Activated T-cell treated with anti-CD3 and anti-CD28 coated beads, Interleukin-2, amount 50 U/mL, for 4 hours (primary cell): Measurements from ENCODE around the gene PITPNC1. TPM values are rescaled to one million over a fixed set of nuclear protein-coding genes. Genes with fewer than 3 reads are reported as not detected.
"Not testable (repeated sequence)": the region's sequence is repeated elsewhere in the genome, so short reads cannot be mapped to it uniquely, and the experiment has no call there.

Experiments used
- ATAC-seq, 2 donors: fragments of 200-7000 bp; cut with Tn5 transposase; one replicate each; pipeline ENCODE4 v1.10.0; 2021
- DNase-seq: peaks from one replicate; pipeline ENCODE4 v3.0.0-alpha.2; 2020
- H3K27me3 Mint-ChIP-seq: one replicate; pipeline ENCODE4 v1.8.0; 2021; ENCODE audit warnings: low read depth, mixed read lengths
- H3K36me3 Mint-ChIP-seq: one replicate; pipeline ENCODE4 v1.8.0; 2022; ENCODE audit warnings: mixed read lengths; ENCODE audit not compliant: insufficient read depth
- H3K4me1 Mint-ChIP-seq: one replicate; pipeline ENCODE4 v1.8.0; 2021; ENCODE audit warnings: low read depth, mixed read lengths
- H3K4me3 Mint-ChIP-seq: one replicate; pipeline ENCODE4 v1.8.0; 2021; ENCODE audit warnings: mild to moderate bottlenecking, moderate library complexity, mixed read lengths
- H3K9me3 Mint-ChIP-seq: one replicate; pipeline ENCODE4 v1.8.0; 2021; ENCODE audit warnings: mixed read lengths
- total RNA-seq, 3 donors: library from RNA; stranded (reverse); gene quantifications; one replicate each; pipeline ENCODE4 v1.2.1, GENCODE V29; 2021

Gene PITPNC1
- total RNA-seq, 3 donors from 2014 or later: 14.3 to 28.0 (median 19.7) TPM

DNA sequence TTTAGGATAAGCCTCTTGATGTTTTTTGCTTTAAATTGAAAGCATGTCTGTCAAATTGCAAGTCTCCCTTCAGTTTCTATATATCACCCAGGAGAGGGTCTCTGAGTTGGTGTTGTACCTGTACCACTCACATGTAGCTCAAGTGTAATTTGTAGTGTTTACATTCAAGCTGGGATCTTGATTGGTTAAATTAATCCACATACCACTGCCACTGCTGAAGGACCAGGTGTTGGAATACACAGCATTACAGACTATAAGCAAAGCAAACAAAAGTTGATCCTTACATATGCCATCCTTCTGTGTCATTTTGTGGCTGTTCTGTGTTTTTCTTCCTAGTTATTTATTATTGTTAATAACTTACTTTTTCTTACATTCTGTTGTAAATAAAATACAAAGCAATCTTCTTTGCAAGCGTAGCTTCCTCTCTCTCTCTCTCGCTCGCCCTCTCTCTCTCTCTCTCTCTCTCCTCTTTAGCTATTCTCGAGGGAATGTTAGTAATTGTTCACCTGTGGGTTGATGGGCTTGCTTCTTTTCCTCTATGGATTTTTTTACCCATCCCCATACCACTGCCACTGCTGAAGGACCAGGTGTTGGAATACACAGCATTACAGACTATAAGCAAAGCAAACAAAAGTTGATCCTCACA is 319.9 kb downstream of the PITPNC1 start:
- Mint-ChIP-seq H3K27me3 (no peaks in the 10 kb centered on the region), H3K36me3 (peaks cover 21% of the 10 kb centered on the region), H3K4me1 (no peaks in the 10 kb centered on the region), H3K9me3 (no peaks in the 10 kb centered on the region), H3K4me3 (no peak overlapping the region)
- DNase-seq (no peak), ATAC-seq (no peak)

DNA sequence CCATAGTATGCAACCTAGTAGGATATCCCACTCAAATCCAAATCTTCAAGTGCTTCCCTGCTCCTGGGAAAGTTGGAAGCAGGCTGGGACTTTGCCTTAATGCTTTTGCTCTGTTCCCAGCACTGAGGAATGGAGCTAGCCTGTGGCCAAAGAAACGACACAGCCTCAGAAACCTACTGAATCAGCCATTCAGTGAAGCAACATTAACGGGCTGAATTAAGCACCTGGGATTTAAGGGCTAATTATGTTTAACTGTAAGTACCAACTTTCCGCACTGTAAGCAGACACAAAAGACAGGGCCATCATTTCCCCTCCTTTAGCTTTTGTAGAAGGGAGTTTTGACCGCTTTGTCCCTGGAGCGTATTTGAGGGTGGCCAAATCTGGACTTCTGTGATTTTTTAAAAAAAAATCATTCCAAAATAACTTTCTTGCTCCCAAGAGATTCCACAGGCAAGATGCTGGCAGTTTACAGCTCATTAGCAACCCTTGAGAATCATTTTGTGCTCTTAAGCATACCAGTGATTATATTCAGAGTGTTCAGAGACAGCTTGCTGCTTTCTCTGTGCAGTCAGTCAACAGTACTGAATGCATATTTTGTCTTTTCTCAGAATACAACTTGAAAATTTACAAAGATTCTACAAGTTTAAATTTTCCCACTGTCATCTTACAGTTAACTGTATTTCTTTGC is 323.1 kb downstream of the PITPNC1 start:
- no peaks in the 10 kb centered on the region for H3K4me1 Mint-ChIP-seq
- no peak overlapping the region for H3K4me3 Mint-ChIP-seq
- ATAC-seq (no peak), DNase-seq (no peak)
- H3K9me3 Mint-ChIP-seq: no peaks in the 10 kb centered on the region
- no peaks in the 10 kb centered on the region for H3K27me3 Mint-ChIP-seq
- H3K36me3 Mint-ChIP-seq: peaks cover 4% of the 10 kb centered on the region

DNA sequence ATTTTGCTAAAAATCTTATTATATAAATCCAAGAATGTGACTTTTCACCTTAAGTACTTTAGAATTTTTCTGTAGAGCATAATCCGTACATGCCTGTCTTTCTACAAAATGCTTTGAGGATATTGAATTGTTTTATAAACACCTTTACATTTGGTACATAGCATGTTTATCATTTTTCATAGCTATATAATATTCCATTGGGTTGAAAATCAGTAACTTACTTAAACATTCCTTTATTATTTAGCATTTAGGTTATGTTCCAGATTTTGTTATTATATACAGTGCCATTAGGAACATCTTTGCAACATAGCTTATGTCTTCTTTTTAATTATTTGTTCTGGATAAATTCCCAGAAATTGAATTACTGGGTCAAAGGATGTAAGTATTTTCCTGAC is 323.6 kb downstream of the PITPNC1 start:
- no peaks in the 10 kb centered on the region for H3K4me1 Mint-ChIP-seq
- H3K4me3 Mint-ChIP-seq: no peak overlapping the region
- ATAC-seq: no peak
- DNase-seq: no peak
- H3K9me3 Mint-ChIP-seq: no peaks in the 10 kb centered on the region
- no peaks in the 10 kb centered on the region for H3K27me3 Mint-ChIP-seq
- H3K36me3 Mint-ChIP-seq: peaks cover 4% of the 10 kb centered on the region

- H3K9me3 Mint-ChIP-seq, H3K36me3 Mint-ChIP-seq, ATAC-seq, H3K4me1 Mint-ChIP-seq, DNase-seq, H3K4me3 Mint-ChIP-seq, H3K27me3 Mint-ChIP-seq: not testable (repeated sequence)
Observed at GRCh38 chr17:67702861-67703260, 325.8 kb downstream of the PITPNC1 start.

DNA sequence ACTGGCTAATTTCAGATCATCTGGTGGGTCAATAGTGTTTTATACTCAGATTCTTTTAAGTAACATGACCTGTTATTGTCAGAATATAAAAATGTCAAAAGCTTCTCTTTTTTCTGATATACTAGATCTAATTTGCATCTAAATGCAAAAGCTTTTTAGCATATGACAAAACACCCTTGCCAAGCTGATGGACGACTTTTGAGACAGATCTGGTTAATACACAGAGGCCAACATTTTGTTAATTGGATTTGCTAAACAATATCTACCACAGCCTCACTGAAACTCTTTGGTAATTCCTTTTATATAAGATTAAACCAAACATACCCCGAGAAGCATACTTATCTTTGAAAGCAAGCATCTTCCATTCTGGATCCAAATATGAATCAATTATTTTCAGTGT is 330.4 kb downstream of the PITPNC1 start:
- DNase-seq: no peak
- H3K4me1 Mint-ChIP-seq: no peaks in the 10 kb centered on the region
- H3K36me3 Mint-ChIP-seq: no peaks in the 10 kb centered on the region
- no peaks in the 10 kb centered on the region for H3K9me3 Mint-ChIP-seq
- peaks cover 3% of the 10 kb centered on the region for H3K27me3 Mint-ChIP-seq
- no peak for ATAC-seq
- H3K4me3 Mint-ChIP-seq: no peak overlapping the region

DNA sequence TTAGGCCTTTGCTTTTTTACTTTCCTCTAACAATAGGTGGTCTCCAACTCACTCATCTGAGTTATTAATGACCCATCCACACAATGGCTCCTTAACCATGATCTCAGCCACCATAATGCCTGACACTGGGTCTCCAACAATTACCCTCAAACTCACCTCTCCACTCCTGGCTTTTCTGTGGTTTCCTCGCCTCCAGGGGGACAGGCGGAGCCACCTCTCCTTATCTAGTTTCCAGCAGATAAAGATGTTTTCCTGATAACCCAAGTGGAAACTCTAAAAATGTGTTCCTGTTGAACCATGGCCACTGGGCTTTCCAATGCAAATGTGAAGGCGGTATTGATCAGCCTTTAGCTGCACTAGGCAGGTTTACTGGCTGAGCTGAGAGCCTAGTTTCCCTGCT is 331.3 kb downstream of the PITPNC1 start:
- Mint-ChIP-seq H3K4me3 (no peak overlapping the region), H3K4me1 (no peaks in the 10 kb centered on the region), H3K9me3 (no peaks in the 10 kb centered on the region), H3K36me3 (no peaks in the 10 kb centered on the region), H3K27me3 (peaks cover 3% of the 10 kb centered on the region)
- DNase-seq: no peak
- ATAC-seq: no peak

DNA sequence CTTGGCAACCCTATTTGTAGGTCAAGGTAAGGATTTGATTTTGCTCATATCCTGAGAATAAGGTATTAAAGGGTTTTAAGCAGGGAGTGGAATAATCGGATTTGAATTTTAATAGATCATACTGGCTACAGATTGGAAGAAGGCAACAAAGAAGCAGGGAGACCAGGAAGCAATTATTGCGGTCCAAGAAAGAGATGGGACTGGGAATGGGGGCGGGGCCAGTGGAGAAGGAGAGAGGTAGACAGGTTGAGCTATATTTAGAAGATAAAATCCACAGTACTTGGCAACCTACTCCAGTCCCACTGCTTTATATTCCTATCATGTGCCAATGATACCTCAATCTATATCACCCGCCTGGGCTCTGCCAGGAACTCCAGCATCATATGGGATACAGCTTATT is 334.8 kb downstream of the PITPNC1 start:
- H3K4me3 Mint-ChIP-seq: no peak overlapping the region
- H3K36me3 Mint-ChIP-seq: no peaks in the 10 kb centered on the region
- no peak for DNase-seq
- ATAC-seq: no peak
- H3K4me1 Mint-ChIP-seq: peaks cover 3% of the 10 kb centered on the region
- H3K27me3 Mint-ChIP-seq: peaks cover 3% of the 10 kb centered on the region
- no peaks in the 10 kb centered on the region for H3K9me3 Mint-ChIP-seq

DNA sequence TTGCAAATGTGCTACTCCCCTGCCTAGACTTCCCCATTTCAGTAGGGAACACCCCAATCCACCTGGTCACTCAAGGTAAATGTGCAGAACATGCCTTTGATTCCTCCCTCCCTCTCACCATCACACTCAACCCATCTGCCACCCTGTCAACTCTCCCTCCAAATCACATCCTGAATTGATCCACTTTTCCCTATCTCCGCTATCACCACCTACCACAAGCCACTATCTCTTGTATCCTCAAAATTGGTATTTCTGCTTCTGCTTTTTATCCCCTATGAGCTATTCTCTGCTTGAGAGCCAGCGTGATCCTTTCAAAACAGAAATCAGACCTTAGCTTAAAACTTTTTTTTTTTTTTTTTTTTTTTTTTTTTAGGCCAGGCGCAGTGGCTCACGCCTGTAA is 335.3 kb downstream of the PITPNC1 start:
- H3K27me3 Mint-ChIP-seq: peaks cover 3% of the 10 kb centered on the region
- no peaks in the 10 kb centered on the region for H3K9me3 Mint-ChIP-seq
- no peak overlapping the region for H3K4me3 Mint-ChIP-seq
- DNase-seq: no peak
- no peak for ATAC-seq
- peaks cover 6% of the 10 kb centered on the region for H3K4me1 Mint-ChIP-seq
- no peaks in the 10 kb centered on the region for H3K36me3 Mint-ChIP-seq

DNA sequence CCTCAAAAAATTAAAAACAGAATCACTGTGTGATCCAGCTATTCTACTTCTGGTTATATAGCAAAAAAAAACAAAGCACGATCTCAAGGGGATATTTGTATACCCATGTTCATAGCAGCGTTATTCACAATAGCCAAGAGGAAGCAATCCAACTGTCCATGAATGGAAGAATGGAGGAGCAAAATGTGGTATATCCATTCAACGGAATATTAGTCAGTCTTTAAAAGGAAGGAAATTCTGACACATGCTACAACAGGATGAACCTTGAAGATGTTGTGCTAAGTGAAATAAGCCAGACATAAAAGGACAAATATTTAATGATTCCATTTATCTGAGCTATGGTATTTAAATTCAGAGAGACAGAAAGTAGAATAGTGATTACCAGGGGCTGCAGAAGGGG is 336.1 kb downstream of the PITPNC1 start:
- H3K36me3 Mint-ChIP-seq: no peaks in the 10 kb centered on the region
- peaks cover 8% of the 10 kb centered on the region for H3K4me1 Mint-ChIP-seq
- no peak for ATAC-seq
- H3K27me3 Mint-ChIP-seq: peaks cover 3% of the 10 kb centered on the region
- no peaks in the 10 kb centered on the region for H3K9me3 Mint-ChIP-seq
- no peak overlapping the region for H3K4me3 Mint-ChIP-seq
- DNase-seq: no peak

- Mint-ChIP-seq H3K4me1 (peaks cover 22% of the 10 kb centered on the region), H3K36me3 (peaks cover 6% of the 10 kb centered on the region), H3K4me3 (no peak overlapping the region), H3K27me3 (no peaks in the 10 kb centered on the region), H3K9me3 (no peaks in the 10 kb centered on the region)
- ATAC-seq (no peak), DNase-seq (no peak)
Observed at GRCh38 chr17:67716405-67716798, 339.3 kb downstream of the PITPNC1 start.

GRCh38 chr17:67717192-67717623 is 340.1 kb downstream of the PITPNC1 start:
- Mint-ChIP-seq H3K36me3 (peaks cover 13% of the 10 kb centered on the region), H3K4me3 (peak overlapping the region; percentile 99), H3K9me3 (no peaks in the 10 kb centered on the region), H3K4me1 (peaks cover 22% of the 10 kb centered on the region), H3K27me3 (no peaks in the 10 kb centered on the region)
- DNase-seq (no peak), ATAC-seq (no peak)

DNA sequence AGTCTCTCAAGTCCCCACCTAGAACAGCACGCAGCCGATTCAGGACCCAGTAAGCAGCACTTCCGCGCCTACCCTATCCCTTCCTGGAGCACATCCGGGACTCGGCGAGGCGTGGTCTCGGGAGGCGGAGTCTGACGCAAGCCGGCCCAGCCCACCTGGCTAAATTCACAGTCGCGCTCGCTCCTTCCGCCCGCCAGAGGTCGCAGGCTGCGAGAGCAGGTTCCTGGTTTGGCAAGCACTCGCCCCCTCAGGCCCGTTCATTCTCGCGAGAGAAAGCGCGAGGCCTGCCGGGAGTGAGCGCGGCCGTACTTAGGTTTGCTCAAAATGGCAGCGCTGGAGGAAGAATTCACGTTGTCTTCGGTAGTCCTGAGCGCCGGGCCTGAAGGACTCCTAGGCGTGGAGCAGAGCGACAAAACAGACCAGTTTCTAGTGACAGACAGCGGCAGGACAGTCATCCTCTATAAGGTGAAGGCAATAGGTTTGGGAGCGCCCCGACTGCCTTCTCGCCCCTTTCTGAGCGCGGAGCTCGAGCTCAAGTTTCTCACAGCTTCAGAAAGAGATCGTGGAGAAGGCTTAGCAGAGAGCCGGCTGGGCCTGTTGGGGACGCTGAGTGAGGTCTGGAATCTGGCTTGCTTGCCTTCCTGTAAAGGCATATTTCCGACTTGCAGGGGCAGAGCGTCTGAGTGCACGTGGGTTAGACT is 340.7 kb downstream of the PITPNC1 start, which contains the start of gene NOL11:
NOL11 (plus strand) TSS at position 313 of the 701 bp plus-strand sequence; CDS start at position 325, 12 bp downstream.
- Mint-ChIP-seq H3K27me3 (no peaks in the 10 kb centered on the region), H3K4me1 (peaks cover 22% of the 10 kb centered on the region), H3K4me3 (peak within 1 kb of the TSS; percentile 99), H3K9me3 (no peaks in the 10 kb centered on the region), H3K36me3 (peaks cover 15% of the 10 kb centered on the region)
- ATAC-seq (peak; percentile 94 to 96), DNase-seq (peak; percentile 99)

DNA sequence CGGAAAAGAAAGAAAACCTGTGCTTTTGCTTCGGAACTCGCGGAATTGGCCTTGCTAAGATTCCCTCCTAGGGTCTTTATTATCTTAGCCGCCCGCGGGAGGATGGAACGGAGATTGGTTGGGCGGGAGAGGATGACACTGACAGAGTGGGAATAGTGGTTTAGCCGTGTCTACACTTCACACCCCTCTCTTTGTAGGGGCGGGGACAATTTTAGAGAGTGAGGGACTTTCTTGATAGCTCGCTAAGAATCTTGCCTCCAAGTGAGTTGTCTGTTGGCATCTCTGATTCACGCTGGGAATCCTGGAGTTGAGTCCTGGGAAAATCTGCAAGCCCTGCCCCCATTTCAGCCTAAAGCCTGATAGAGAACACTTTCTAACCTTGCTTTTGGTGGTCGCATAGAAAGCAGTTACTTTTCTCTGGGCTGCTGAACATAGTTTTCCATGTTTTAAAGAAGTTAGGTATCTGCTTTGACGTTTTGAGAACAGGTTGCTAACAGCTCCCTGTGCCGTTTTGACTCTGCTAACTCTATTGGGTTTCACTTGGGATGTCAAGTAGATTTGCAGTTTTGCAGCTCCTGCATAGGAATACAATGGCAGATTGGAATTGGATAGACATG is 341.4 kb downstream of the PITPNC1 start:
- ATAC-seq (peak; percentile 56 to 62), DNase-seq (peak; percentile 15)
- no peaks in the 10 kb centered on the region for H3K9me3 Mint-ChIP-seq
- H3K4me3 Mint-ChIP-seq: peak overlapping the region; percentile 99
- peaks cover 22% of the 10 kb centered on the region for H3K4me1 Mint-ChIP-seq
- H3K27me3 Mint-ChIP-seq: no peaks in the 10 kb centered on the region
- peaks cover 15% of the 10 kb centered on the region for H3K36me3 Mint-ChIP-seq

DNA sequence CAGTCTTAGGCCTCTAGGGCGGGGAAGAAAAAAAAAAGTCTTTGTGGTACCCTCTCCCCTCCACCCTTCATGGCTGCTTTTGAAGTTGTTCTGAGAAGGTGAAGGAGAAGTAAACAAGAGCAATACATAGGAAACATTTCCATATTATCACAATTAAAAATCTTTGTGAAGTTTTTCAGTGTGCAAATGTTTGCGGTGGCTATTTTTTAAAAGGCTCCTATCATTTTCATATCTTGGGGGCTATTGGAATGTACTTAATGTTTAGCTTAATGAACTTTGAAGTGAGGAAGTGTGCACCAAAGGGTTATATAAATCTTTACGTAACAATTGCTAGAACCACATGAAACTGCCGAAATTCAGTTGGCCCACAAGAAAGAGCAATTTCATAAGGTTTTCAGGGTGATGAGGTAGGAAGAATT is 348.3 kb downstream of the PITPNC1 start:
- ATAC-seq (no peak), DNase-seq (no peak)
- Mint-ChIP-seq H3K36me3 (peaks cover 46% of the 10 kb centered on the region), H3K4me3 (peak overlapping the region; percentile 37), H3K4me1 (peaks cover 35% of the 10 kb centered on the region), H3K27me3 (no peaks in the 10 kb centered on the region), H3K9me3 (no peaks in the 10 kb centered on the region)
